K562 (cell line): ENCODE measurements around the gene SSU72. TPM values are rescaled to one million over a fixed set of nuclear protein-coding genes. Genes with fewer than 3 reads are reported as not detected.

Source experiments
- ATAC-seq: fragments of 200-7000 bp; cut with Tn5 transposase; 3 replicates; pipeline ENCODE4 v1.9.1; 2020; ENCODE audit warnings: moderate library complexity
- BruUV-seq: library from RNA; stranded (reverse); fragments of 400-500 nt; replicated peaks from 2 replicates; lab custom pipeline; 2021; lab: Mats Ljungman, UMichigan
- CTCF ChIA-PET: fragments of 300-600 bp; formaldehyde crosslinking; extraction: SDS; loops from one replicate; lab custom pipeline; 2021; ENCODE audit warnings: low intra/inter-chr PET ratio; lab: Yijun Ruan, JAX
- POLR2A ChIA-PET: fragments of 300-600, 350-650 bp; sonication (Branson Sonifier 250); formaldehyde crosslinking; extraction: SDS; loops from one replicate; lab custom pipeline; 2021; ENCODE audit warnings: antibody characterized with exemption, inconsistent platforms; lab: Yijun Ruan, JAX
- DNase-seq, 4 experiments: peaks; one replicate each; pipeline versions ENCODE4 v3.0.0 to v3.0.0-alpha.2; 2011 to 2018; ENCODE audit warnings: low spot score in 3 of 4, mixed read lengths in 3 of 4; ENCODE audit errors: extremely low read depth in 1 of 4
- FAIRE-seq: peaks from 2 replicates; lab custom pipeline; 2011; peaks lifted over from hg19 to GRCh38; lab: Jason Lieb, UNC
- H2AFZ ChIP-seq: 2 replicates; pipeline ENCODE4 v1.6.0; 2011; ENCODE audit warnings: low read depth, low read length, control low read depth, inconsistent platforms
- H3K27ac ChIP-seq: fragments of 200-600 bp; 3 replicates; pipeline ENCODE4 v1.8.0; 2011; ENCODE audit warnings: low read depth, mild to moderate bottlenecking, control low read depth, inconsistent platforms, low read length, moderate library complexity, mixed read lengths; ENCODE audit errors: extremely low read depth
- H3K27me3 ChIP-seq, 2 experiments: fragments of 300-600 bp in 1 of 2; 2 replicates in 1 of 2; 3 replicates in 1 of 2; pipeline versions ENCODE4 v1.6.0 to v1.8.0; 2011; ENCODE audit warnings: inconsistent platforms in 2 of 2, low read length in 2 of 2, mild to moderate bottlenecking in 1 of 2, mixed read lengths in 1 of 2, moderate library complexity in 1 of 2; ENCODE audit not compliant: control insufficient read depth in 2 of 2, insufficient read depth in 2 of 2
- H3K36me3 ChIP-seq: fragments of 300-600 bp; 3 replicates; pipeline ENCODE4 v1.8.0; 2011; ENCODE audit warnings: mild to moderate bottlenecking, low read length, inconsistent platforms; ENCODE audit not compliant: control insufficient read depth, insufficient read depth
- H3K4me1 ChIP-seq, 2 experiments: fragments of 200-600 bp in 1 of 2; replicated peaks in 1 of 2; 2 replicates in 1 of 2; 3 replicates in 1 of 2; pipeline versions ENCODE4 v1.5.1 to v1.8.0; 2011; ENCODE audit warnings: inconsistent platforms in 2 of 2, low read length in 2 of 2, mild to moderate bottlenecking in 1 of 2, mixed read lengths in 1 of 2, moderate library complexity in 1 of 2; ENCODE audit not compliant: control insufficient read depth in 2 of 2, insufficient read depth in 2 of 2
- H3K4me2 ChIP-seq: 2 replicates; pipeline ENCODE4 v1.6.1; 2011; ENCODE audit warnings: low read length, control low read depth, inconsistent platforms, mixed read lengths; ENCODE audit not compliant: insufficient read depth
- H3K4me3 ChIP-seq: fragments of 200-600 bp; sonication (generic), shearing (Covaris generic); 2 replicates; pipeline ENCODE4 v1.5.1; 2016; ENCODE audit warnings: control low read depth, inconsistent platforms
- H3K79me2 ChIP-seq: fragments of 200-600 bp; 3 replicates; pipeline ENCODE4 v1.8.0; 2011; ENCODE audit warnings: low read length, inconsistent platforms; ENCODE audit not compliant: control insufficient read depth, insufficient read depth
- H3K9ac ChIP-seq, 2 experiments: 2 replicates each; pipeline versions ENCODE4 v1.6.0 to v1.6.1; 2011; ENCODE audit warnings: low read depth in 2 of 2, low read length in 2 of 2, control low read depth in 1 of 2, inconsistent platforms in 1 of 2, mild to moderate bottlenecking in 1 of 2, mixed read lengths in 1 of 2; ENCODE audit not compliant: insufficient read depth in 1 of 2
- H3K9me1 ChIP-seq: one replicate; pipeline ENCODE4 v1.6.0; 2011; ENCODE audit warnings: inconsistent platforms, mild to moderate bottlenecking, low read length, moderate library complexity; ENCODE audit not compliant: control insufficient read depth, insufficient read depth
- H3K9me3 ChIP-seq: replicated peaks from 2 replicates; pipeline ENCODE4 v1.5.1; 2011; ENCODE audit warnings: low read depth, low read length, inconsistent platforms; ENCODE audit not compliant: control insufficient read depth, insufficient read depth
- H4K20me1 ChIP-seq: replicated peaks from 2 replicates; pipeline ENCODE4 v1.6.1; 2011; ENCODE audit warnings: low read length, inconsistent platforms, mixed read lengths; ENCODE audit not compliant: control insufficient read depth, insufficient read depth
- POLR2A ChIP-seq: fragments of 450-650 bp; conservative IDR thresholded peaks from 2 replicates; pipeline ENCODE4 v1.6.1; 2016
- POLR2B ChIP-seq: fragments of 450-650 bp; IDR thresholded peaks from 2 replicates; pipeline ENCODE4 v1.6.1; 2018; ENCODE audit warnings: low read depth; ENCODE audit not compliant: partially characterized antibody
- ZNF143 ChIP-seq: sonication (generic); formaldehyde crosslinking; IDR thresholded peaks from 2 replicates; pipeline ENCODE4 v1.9.0; 2022; ENCODE audit warnings: mild to moderate bottlenecking, missing genetic modification reagents
- ZNF778 ChIP-seq: fragments of 450-650 bp; formaldehyde crosslinking; IDR thresholded peaks from 2 replicates; pipeline ENCODE4 v1.4.0; 2020; ENCODE audit warnings: mild to moderate bottlenecking, moderate library complexity
- WGBS: fragments of 100-300 bp; shearing (Covaris generic); methylation state at CpG from one replicate; pipeline ENCODE4 v1.1.6; 2016; ENCODE audit warnings: low coverage, mixed read lengths; ENCODE audit not compliant: insufficient coverage; ENCODE audit errors: missing lambda C conversion rate; 5-methylcytosine and 5-hydroxymethylcytosine counted together
- in situ Hi-C: fragments of 300-500 bp; cut with MboI; formaldehyde crosslinking; loops from 4 replicates; pipeline ENCODE4 v1.15.0; 2018; ENCODE audit warnings: inconsistent platforms, mixed read lengths
- intact Hi-C: fragments of 100-400 bp; cut with micrococcal nuclease; formaldehyde crosslinking; loops from 2 replicates; pipeline ENCODE4 v1.14.2; 2022
- polyA plus RNA-seq, 8 experiments: library from polyadenylated mRNA; depleted of rRNA in 4 of 8; stranded (reverse) in 5 of 8; unstranded in 3 of 8; fragments of >200 nt; fragmentation: Nextera tagmentation in 2 of 8; fragmentation: Illumina TruSeq in 1 of 8; extraction: Ambion mirVana in 2 of 8; extraction: Trizol in 1 of 8; gene quantifications; 2 replicates each; pipeline versions ENCODE4 v1.2.1 to v1.2.3, GENCODE V29; 2011 to 2014; ENCODE audit warnings: inconsistent platforms in 1 of 8, missing spikeins in 1 of 8
- total RNA-seq, 7 experiments: library from RNA; depleted of rRNA in 6 of 7; stranded (reverse); fragments of >200 nt in 6 of 7; fragmentation: Illumina TruSeq in 2 of 7; extraction: Trizol in 2 of 7; gene quantifications; 2 replicates each; pipeline versions ENCODE4 v1.2.1 to v1.2.3, GENCODE V29; 2011 to 2021; ENCODE audit warnings: low replicate concordance in 1 of 7
- TF ChIP-seq, protein P1 (sequence below): fragments of 450-650 bp; IDR thresholded peaks from 2 replicates; pipeline ENCODE4 v1.6.1; 2017; ENCODE audit warnings: mild to moderate bottlenecking, moderate library complexity
- TF ChIP-seq, protein P2 (sequence below): fragments of 250-450 bp; sonication (Bioruptor Pico); IDR thresholded peaks from 2 replicates; pipeline ENCODE4 v1.6.1; 2021; ENCODE audit warnings: mild to moderate bottlenecking
- TF ChIP-seq, protein P3 (sequence below): fragments of 450-650 bp; IDR thresholded peaks from one replicate; pipeline ENCODE4 v1.6.1; 2018; ENCODE audit warnings: mild to moderate bottlenecking, moderate library complexity; ENCODE audit not compliant: partially characterized antibody
- TF ChIP-seq, protein P4 (sequence below): sonication (generic); formaldehyde crosslinking; IDR thresholded peaks from 2 replicates; pipeline ENCODE4 v1.8.1; 2022; ENCODE audit warnings: missing genetic modification reagents

The SSU72 gene
- total and polyA plus RNA-seq, 9 of the 15 experiments (the other 6 are each of a cell fraction or from before 2014, with no cell fraction given), result 70.8 to 201 (median 94.6) TPM

DNA sequence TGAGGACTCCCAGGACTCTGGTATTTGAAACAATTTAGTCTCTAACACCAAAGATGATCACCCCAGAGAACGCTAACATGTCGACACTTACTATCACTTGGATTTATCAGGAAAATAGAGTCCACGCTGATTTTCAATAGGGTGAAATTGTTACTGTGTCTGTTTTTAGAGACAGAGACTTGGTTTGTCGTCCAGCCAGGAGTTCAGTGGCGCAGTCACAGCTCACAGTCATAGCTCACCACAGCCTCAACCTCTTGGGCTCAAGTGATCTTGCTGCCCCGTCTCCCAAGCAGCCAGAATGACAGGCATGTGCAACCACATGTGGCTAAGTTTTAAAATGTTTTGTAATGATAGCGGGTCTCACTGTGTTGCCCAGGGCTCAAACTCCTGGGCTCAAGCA, 5.3 kb downstream of the SSU72 start:
- intact Hi-C loops (no loop called here), in situ Hi-C loops (loop anchor here (5.0 kb wide), 1 partner anchor 88 kb away; the partner anchor contains the start of gene CDK11B)
- no peak for TF ChIP-seq ZNF143
- peak; percentile 4 for TF ChIP-seq POLR2B
- no peaks in the 10 kb centered on the region for H3K27me3 ChIP-seq
- peaks cover 2 to 16% of the 10 kb centered on the region in 2 experiments; a peak in 4 of 5 replicates for H3K4me1 ChIP-seq
- H3K9me3 ChIP-seq, result peaks cover 4% of the 10 kb centered on the region; the same call in 1 of the 2 replicates
- DNase-seq, result no peak
- H3K4me3 ChIP-seq, result no peak overlapping the region
- no peak overlapping the region for H3K4me2 ChIP-seq
- no TSS peak for BruUV-seq
- H3K36me3 ChIP-seq, result peaks cover 76% of the 10 kb centered on the region
- ATAC-seq, result no peak
- WGBS, result 89% methylated on average over 7 of the region's 7 CpGs
- FAIRE-seq, result no peak
- 0 out of 4 replicates have a peak overlapping the region, but pooled peaks of 1 of the 2 experiments have one; percentile 2 for H3K9ac ChIP-seq
- no peaks in the 10 kb centered on the region for H3K9me1 ChIP-seq
- POLR2A ChIA-PET, result interaction anchor here (0.6 to 3.1 kb wide), 4 partner anchors 11 to 45 kb away, joined by 3 to 14 read pairs (median 6); no protein-coding TSS in a partner anchor
- peaks cover 15% of the 10 kb centered on the region for H4K20me1 ChIP-seq
- H3K27ac ChIP-seq, result no peak overlapping the region
- H3K79me2 ChIP-seq, result peaks cover 98% of the 10 kb centered on the region
- no peak overlapping the region for H2AFZ ChIP-seq
- CTCF ChIA-PET, result no interaction called here

DNA sequence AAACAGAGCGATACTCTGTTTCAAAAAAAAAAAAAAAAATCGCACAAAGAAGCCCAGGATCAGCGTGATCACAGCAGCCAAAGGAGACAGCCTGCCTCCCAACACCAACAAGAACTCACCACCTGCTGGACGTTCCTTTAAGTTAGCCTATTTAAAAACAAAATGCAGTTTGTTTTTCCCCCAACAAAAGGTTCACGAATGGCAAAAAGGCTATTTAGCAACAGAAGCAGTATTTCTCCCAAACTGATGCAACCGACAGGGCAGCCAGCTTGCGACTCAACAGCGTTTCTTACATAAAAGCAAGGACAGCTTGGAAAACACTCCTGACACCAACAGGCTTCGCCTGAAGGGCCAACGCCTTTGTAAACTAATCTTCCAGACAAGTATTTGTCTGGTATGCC, 6.8 kb downstream of the SSU72 start:
- FAIRE-seq, result no peak

More for the DNA sequence above, 6.8 kb downstream of the SSU72 start:
- in situ Hi-C loops, result loop anchor here (5.0 kb wide), 1 partner anchor 89 kb away; the partner anchor contains the start of gene CDK11B
- TF ChIP-seq, protein P1, sequence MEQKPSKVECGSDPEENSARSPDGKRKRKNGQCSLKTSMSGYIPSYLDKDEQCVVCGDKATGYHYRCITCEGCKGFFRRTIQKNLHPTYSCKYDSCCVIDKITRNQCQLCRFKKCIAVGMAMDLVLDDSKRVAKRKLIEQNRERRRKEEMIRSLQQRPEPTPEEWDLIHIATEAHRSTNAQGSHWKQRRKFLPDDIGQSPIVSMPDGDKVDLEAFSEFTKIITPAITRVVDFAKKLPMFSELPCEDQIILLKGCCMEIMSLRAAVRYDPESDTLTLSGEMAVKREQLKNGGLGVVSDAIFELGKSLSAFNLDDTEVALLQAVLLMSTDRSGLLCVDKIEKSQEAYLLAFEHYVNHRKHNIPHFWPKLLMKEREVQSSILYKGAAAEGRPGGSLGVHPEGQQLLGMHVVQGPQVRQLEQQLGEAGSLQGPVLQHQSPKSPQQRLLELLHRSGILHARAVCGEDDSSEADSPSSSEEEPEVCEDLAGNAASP, result no peak
- TF ChIP-seq POLR2A, result peak; percentile 14; the same call in 1 of the 2 replicates
- no peak for TF ChIP-seq ZNF778 (CRISPR knock-in tag)
- TF ChIP-seq, protein P2, sequence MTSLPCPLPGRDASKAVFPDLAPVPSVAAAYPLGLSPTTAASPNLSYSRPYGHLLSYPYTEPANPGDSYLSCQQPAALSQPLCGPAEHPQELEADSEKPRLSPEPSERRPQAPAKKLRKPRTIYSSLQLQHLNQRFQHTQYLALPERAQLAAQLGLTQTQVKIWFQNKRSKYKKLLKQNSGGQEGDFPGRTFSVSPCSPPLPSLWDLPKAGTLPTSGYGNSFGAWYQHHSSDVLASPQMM (CRISPR knock-in tag), result no peak
- TF ChIP-seq, protein P3, sequence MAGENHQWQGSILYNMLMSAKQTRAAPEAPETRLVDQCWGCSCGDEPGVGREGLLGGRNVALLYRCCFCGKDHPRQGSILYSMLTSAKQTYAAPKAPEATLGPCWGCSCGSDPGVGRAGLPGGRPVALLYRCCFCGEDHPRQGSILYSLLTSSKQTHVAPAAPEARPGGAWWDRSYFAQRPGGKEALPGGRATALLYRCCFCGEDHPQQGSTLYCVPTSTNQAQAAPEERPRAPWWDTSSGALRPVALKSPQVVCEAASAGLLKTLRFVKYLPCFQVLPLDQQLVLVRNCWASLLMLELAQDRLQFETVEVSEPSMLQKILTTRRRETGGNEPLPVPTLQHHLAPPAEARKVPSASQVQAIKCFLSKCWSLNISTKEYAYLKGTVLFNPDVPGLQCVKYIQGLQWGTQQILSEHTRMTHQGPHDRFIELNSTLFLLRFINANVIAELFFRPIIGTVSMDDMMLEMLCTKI, result no peak
- TF ChIP-seq, protein P4, sequence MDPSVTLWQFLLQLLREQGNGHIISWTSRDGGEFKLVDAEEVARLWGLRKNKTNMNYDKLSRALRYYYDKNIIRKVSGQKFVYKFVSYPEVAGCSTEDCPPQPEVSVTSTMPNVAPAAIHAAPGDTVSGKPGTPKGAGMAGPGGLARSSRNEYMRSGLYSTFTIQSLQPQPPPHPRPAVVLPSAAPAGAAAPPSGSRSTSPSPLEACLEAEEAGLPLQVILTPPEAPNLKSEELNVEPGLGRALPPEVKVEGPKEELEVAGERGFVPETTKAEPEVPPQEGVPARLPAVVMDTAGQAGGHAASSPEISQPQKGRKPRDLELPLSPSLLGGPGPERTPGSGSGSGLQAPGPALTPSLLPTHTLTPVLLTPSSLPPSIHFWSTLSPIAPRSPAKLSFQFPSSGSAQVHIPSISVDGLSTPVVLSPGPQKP (CRISPR knock-in tag), result no peak
- TF ChIP-seq, all 486 proteins: peak for 1
- POLR2A ChIA-PET, result interaction anchor here (1.3 to 3.1 kb wide), 3 partner anchors 9 to 22 kb away, joined by 4 to 14 read pairs (median 6); no protein-coding TSS in a partner anchor
- ATAC-seq (no peak), DNase-seq (no peak)
- BruUV-seq, result no TSS peak
- Histone ChIP-seq H3K9me3 (peaks cover 4% of the 10 kb centered on the region; the same call in 1 of the 2 replicates), H3K79me2 (peaks cover 95% of the 10 kb centered on the region), H3K27me3 (no peaks in the 10 kb centered on the region), H3K27ac (no peak overlapping the region), H3K4me3 (no peak overlapping the region), H3K9ac (no peak overlapping the region), H3K9me1 (no peaks in the 10 kb centered on the region), H3K4me1 (peaks cover 3 to 12% of the 10 kb centered on the region in 2 experiments; a peak in 4 of 5 replicates), H4K20me1 (peaks cover 15% of the 10 kb centered on the region), H3K4me2 (no peak overlapping the region), H3K36me3 (peaks cover 88% of the 10 kb centered on the region), H2AFZ (no peak overlapping the region)
- CTCF ChIA-PET, result no interaction called here
- WGBS, result 85% methylated on average over 9 of the region's 10 CpGs
- intact Hi-C loops, result no loop called here
